Vagina (tissue), 2 donors: Measurements from ENCODE around the gene PIP4K2A.

Experiments
- CTCF ChIP-seq, 3 experiments: fragments of 450-650 bp in 2 of 3; fragments of 200-600 bp in 1 of 3; sonication (generic) in 1 of 3; IDR thresholded peaks; one replicate each; pipeline ENCODE4 v1.5.1; 2017 to 2019; ENCODE audit warnings: antibody characterized with exemption in 3 of 3, mild to moderate bottlenecking in 2 of 3, moderate library complexity in 2 of 3
- POLR2A ChIP-seq, 2 donors: fragments of 450-650 bp; IDR thresholded peaks; one replicate each; pipeline ENCODE4 v1.6.1; 2017; ENCODE audit warnings: antibody characterized with exemption in 2 of 2, mild to moderate bottlenecking in 2 of 2, moderate library complexity in 2 of 2
- POLR2AphosphoS5 ChIP-seq, 2 donors: sonication (generic); formaldehyde crosslinking; IDR thresholded peaks; one replicate each; pipeline ENCODE4 v1.9.0; 2017; ENCODE audit warnings: antibody characterized with exemption in 2 of 2, mild to moderate bottlenecking in 2 of 2, low read depth in 1 of 2; ENCODE audit not compliant: insufficient read depth in 1 of 2

- no peak for TF ChIP-seq POLR2A (IDR thresholded peaks at IDR 0.05)
- TF ChIP-seq CTCF (IDR thresholded peaks at IDR 0.05), result no peak
- TF ChIP-seq POLR2AphosphoS5 (IDR thresholded peaks at IDR 0.05; ENCODE audit: insufficient read depth in 1 of 2, low read depth in 1 of 2), result no peak
Observed at GRCh38 chr10:22552888-22553378, 161.4 kb downstream of the PIP4K2A start.
